CD4-positive, alpha-beta T cell treated with Interleukin-2 at 100 ng/mL for 4 hours (primary cell): ENCODE measurements around the gene TSEN2.
"Not testable (repeated sequence)": the region's sequence is repeated elsewhere in the genome, so short reads cannot be mapped to it uniquely, and the experiment has no call there.

Experiments
- DNase-seq: peaks from one replicate; pipeline ENCODE4 v3.0.0-alpha.2; 2020; ENCODE audit warnings: low spot score

TSEN2 gene

DNA sequence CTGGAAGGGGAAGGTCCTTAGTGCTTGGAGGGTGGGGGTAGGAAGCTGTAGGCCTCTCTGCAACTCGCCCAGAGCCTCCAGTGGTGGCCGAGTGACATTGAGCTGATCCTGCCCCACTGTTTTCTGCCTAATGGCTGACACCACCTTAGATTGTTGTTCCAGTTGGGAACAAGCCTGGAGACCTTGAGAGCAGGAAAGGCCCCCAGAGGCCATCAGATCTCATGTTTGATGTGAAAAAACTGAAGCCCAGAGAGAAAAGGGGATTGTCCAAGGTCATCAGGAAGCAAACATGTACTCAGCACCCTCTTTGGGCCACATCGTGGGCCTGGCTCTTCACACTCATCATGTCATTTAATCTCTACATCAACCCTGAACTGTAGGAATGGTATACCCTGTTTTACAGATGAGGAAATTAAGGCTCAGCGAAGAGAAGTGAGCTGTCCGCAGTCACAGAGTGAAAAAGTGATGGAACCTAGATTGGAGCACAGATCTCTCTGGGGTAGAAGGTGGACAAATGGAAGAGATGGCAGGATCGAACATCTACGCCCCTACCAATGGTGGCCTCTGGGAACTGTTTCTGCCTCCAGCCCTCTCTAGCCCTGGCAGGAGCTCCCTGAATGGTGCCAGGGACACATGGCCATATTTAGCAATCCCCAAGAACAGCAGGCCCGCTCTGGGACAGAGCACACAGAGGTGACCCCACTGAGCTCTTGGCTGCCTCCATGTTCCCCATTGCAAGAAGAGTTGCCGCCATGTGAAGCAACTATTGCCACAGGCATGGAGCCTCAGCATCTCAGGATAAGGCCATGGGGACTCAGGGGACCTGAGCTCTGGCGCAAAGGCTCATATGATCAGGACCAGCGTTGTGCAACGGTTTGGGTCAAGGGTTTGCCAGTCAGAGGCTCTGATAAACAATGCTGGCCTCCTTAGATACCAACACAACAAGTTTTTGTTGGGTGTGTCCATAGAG lies 31.6 kb upstream of the TSEN2 start:
- no peak for DNase-seq

DNA sequence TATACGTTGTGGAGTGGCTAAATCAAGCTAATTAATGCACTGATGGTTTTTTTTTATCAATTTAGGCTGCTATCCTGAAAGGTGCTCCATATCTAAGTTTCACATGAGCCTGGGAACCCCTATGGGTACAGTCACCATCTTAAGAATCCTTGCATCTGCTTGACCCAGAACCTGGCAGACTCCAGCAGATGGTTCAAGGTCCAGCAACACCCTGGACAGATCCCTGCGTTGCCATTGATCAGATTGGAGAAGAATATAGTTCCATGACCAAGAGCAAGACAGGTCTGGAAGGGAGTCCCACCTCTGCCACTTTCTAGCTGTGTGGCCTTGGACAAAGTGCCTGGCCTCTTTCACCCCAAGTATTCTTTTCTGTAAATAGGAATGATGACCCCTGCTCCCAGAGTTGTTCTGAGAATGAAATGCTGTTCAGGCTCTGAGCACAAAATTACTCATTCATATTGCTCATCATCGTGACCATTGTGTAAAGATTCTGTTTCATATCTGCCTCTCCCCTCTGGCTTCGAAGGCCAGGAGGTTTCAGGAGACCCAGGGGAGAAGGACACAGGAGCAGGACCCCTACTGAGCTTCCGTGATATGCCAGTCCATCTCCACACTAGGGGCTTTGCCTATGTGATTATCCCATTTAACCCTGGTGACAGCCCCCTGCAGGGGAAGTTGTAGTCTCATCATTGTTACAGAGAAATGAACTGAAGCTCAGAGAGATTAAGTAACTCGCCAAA lies 30.0 kb upstream of the TSEN2 start:
- no peak for DNase-seq

DNA sequence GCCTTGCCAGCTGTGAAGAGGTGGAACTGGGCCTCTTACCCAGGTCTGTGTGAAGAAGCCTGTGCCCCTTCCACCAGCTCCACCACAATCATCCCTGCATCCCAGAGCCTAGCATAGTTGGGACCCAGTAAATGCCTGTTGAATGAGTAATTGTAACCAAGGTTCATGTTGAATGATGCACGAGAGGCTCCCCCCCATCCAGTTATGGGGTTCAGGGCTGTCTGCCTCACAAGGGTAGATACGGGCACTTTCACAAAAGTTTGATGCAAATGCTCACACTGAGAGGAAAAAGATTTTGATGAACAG lies 29.5 kb upstream of the TSEN2 start:
- DNase-seq: no peak

DNA sequence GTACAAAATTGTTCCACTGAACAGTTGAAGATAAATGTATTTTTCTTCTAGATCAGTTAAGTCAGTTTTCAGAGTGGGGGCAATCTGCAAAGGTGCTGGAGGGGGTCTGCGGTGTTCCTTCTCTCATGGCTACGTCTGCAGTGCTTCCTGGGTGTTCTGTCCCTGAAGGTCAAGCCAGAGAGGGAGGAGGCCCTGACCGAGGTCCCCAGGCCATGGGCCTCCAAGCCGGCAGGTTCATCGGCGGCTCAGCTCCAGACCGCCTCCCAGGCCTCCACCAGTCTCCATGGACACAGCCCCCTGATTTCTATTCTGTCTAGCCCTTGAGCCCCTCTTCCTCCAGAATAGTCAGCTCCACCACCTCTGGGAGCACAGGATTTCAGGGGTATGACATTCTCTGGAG lies 28.5 kb upstream of the TSEN2 start:
- DNase-seq: no peak

DNA sequence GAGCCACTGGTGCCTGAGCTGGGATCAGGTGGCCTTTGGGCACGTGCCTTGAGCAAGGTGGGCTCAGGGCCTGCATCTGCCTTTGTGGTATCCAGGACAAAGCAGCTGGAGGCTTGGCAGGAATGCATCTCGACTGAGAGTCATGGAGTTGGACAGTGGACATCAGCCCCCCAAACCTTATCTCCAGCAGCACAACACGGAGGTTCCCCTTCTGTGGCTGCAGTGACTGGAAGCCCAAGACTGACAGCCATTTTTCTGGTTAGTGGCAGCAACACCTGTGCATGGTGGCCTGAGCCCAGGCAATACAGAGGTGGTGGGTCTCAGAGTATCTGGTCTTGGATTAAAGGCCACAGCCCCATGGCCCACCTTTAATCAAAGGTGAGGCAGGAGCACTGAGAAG lies 27.8 kb upstream of the TSEN2 start:
- DNase-seq: no peak

DNA sequence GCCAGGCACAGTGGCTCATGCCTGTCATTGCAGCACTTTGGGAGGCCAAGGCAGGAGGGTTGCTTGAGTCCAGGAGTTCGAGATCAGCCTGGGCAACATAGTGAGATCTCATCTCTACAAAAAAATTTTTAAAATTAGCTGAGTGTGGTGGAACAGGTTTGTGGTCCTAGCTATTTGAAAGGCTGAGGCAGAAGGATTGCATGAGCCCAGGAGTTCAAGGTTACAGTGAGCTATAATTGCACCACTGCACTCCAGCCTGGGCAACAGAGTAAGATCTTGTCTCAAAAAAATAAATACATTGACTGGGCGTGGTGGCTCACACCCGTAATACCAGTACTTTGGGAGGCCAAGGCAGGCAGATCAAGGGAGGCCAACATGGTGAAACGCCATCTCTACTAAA lies 26.9 kb upstream of the TSEN2 start:
- not testable (repeated sequence) for DNase-seq

DNA sequence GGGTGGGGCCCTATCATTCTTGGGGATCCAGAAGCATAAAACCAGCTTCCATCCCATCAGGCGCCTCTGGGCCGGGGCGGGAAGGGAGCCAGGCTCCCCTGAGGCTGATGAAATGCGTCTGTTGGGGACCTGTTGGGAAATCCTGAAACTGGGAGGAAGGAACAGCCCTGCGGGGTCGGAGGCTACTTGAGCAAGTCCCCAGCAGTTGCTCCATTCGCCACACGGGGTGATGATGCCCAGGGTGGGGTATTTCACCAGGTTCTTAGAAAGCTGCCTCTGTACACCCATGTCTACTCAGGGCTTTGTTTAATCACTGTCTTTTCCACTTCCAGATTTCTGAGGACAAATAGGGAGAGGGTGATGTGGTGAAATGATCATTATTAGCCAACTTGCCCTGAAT lies 25.4 kb upstream of the TSEN2 start:
- no peak for DNase-seq

DNA sequence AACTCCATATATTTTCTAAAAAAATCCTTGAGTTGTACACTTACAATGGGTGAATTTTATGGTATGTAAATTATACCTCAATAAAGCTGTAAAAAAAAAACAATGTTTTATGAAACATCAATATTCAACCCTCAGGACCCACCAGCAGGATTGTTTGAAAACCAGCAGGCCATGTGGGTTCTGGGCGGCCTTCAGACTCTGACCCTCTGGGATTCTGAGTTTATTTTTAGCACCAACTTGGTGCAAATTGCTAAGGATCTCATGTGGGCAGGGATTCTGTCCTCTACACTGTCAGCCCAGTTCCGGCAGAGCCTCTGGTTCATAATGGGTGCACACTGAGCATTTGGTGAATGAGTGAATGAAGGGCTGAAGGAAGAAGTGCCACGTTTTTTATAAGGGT lies 24.2 kb upstream of the TSEN2 start:
- no peak for DNase-seq

DNA sequence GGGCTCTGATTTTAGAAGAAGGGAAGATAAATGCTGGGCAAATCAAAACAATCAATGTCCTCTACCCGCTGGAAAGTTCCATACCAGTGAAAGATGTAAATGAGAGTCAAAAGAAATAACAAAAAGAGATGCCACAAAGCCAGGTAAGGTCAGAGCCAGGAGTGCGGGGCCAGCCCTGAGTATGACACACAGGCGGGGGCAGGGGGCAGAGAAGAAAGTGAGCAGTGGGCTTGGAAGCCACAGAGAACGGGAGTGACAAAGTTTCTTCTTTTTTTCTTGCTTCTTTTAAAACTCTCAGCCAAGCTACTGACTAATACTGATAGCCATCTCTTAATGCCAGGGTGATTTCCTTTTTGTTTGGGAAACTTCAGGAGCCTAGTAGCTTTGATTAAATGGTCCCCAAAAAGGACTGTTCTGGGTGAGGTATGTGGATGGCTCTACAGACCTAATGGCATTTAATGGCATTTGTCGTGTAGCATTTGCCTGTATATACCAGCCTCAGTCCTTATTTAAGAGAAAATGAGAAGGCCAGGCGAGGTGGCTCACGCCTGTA lies 23.1 kb upstream of the TSEN2 start:
- no peak for DNase-seq

DNA sequence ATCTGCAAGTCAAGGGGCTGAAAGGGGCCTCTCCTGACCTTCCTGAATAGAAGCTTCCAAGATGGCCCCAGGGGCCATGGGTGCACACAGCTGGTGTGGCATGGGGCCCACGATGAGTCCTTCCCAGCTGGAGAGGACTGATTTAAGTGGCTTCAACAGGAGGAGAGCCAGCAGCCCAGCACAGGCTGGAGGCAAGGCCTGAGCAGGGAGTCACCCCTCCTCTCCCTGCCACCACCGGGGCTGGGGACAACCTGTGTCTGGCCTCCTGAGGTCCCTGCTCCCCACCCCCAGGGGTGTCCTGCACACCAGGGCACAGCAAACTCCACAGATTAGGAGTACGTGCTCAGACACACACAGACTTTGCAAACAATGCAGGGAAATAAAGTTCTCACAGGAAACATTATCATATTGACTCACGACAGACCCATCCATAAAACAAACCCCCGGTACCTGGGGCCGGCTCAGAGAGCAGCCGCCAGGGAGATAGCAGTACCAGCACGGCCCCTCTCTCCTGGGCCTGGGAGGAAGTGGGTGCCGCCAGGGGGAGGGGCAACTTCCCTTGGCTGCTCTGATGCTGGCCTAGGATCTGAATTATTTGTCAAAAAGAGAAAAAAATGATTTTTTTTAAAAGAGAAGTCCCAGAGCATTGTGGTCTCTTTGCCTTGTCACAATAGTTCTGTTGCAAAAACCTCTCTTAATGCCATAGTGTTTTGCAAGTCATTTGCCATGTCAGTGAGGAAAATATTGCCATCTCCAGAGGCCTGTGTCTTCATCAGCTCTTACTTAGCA lies 21.9 kb upstream of the TSEN2 start:
- no peak for DNase-seq

DNA sequence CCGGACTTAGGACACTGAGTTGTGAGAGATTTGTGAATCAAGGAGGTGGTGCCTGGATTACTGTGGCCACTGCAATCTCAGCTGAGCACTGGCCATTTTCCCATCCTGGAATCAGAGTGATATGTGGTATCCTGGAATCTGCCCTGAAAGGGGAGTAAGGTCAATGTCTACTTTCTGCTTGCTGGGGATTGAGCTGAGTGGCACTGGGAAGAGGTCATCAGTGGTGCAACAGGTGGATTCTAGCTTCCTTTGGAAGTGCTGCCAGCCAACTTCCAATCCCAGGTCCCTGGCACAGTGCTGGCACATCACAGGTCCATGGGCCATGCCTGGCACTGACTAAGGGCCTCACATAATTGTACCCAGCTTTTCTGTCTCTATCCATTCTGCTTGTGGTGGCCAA lies 20.6 kb upstream of the TSEN2 start:
- no peak for DNase-seq

DNA sequence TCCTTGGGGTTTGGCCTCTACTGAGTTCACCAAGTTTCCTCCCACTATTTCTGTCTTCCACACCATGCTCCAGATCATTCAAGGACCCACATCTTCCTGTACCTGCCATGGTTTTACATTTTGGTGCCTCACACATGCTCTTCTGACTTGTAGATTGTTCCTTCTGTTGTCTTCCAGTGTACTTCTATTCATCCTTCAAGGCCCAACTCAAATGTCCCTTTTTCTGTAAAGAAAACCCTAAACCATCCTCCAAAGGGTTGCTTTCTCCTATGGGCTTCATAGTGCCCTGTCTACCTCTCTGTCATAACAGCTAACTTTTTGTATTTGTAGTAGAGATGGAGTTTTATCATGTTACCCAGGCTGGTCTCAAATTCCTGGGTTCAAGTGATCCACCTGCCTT lies 20.1 kb upstream of the TSEN2 start:
- DNase-seq: no peak

DNA sequence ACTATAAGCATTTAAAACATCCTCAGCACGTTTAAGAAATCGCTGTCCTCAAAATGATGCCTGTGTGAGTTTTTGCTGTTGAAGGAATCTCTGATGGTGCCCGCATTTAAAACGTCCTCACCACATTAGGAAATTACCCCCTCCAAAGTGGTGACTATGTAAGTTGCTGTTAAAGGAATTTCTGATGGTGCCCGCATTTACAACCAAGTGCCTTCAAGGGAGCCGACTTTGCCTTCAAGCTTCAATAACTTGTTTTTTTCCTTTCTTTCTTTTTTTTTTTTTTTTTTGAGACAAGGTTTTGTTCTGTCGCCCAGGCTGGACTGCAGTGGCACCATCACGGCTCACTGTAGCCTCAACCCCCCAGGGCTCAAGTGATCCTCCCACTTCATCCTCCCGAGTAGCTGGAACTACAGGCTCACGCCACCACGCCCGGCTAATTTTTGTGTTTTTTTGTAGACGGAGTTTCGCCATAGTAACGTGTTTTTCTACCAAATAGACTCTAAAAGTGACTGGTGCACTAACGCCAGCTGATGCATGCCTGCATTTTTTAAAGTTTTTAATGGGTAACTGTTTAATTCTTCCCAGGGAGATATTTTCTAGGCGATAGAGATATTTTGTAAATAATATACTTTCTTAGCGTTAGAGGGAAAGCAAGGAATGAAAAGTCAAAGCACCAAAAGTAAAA lies 19.0 kb upstream of the TSEN2 start:
- no peak for DNase-seq

DNA sequence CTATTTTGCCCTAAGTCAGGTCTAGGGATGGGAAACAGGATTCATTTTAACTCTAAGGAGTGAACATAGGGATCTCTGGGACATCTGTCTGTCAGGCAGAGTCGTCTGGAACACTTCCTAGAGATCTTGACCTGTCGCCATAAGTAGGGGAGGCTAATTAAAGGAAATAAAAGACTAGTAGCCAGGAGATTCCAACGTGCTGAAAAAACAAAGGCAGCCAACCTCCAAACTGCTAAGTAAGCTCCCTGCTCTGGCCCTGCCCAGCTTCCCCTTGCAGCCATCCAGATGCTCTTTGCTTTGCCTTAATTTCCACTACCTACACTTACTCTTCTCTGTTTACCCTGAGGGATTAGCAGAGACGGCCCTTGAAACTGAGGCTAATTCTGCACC lies 18.4 kb upstream of the TSEN2 start:
- DNase-seq: no peak

DNA sequence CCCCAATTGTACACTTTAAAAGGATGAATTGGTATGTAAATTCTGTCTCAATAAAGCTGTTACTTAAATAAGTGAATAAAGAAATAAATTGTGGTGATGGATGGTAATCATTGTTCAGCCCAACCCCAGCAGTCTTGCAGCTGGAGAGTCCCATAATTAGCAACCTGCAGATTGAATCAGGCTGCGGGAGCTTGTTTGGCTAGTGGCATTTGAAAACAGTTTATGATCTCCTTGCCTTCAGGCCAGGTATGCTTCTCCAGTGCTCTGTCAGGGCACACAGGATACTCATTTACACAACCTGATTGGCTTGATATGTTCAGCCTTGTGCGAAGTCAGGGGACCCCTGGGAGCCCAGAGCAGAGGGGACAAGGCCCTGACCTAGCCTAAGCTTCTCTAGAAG lies 16.5 kb upstream of the TSEN2 start:
- DNase-seq: no peak

DNA sequence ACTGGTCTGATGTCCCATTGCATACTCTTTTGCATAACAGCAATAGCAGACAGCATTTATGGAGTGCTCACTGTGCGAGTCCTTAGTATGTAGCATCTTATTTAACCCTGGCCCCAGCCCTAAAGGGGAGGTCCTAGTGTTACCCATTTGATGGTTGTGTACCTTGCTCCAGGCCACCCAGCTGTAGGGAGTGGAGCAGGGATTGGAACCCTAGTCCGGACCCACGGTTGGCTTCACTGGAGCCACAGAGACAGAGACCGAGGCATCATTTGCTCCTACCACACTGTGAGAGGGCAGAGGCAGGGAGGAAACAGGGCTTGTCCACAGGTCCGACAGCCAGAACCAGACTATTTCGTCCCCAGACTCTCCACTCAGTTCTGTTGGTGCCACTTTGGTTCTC lies 16.0 kb upstream of the TSEN2 start:
- no peak for DNase-seq

DNA sequence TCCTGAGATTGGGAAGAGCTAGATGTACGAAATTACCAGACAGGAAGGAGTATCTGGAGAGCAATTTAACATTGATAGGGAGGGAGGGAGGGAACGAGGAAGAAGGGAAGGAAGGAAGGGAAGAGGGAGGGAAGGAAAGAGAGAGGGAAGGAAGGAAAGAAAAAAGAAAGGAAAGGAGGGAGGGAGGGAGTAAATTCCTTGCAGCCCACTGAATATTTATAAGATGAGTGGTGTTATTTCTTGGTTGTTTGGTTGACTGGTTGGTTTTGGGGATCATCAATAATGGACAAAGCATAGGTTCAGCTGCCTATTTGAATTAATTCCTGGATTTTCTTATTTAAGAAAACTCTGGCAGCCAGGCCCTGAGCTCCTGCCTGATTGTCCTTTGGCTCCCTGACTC lies 15.5 kb upstream of the TSEN2 start:
- no peak for DNase-seq

DNA sequence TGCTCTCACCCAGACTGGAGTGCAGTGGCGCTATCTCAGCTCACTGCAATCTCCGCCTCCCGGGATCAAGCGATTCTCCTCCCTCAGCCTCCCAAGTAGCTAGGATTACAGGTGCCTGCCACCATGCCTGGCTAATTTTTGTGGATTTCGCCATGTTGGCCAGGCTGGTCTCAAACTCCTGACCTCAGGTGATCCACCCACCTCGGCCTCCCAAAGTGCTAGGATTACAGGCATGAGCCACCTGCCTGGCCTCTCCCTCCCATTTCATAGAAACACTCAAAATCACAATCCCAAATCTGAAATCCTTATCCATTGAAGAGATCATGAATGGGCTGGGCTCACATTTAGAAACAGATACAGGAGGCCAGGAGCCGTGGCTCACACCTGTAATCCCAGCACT lies 15.1 kb upstream of the TSEN2 start:
- not testable (repeated sequence) for DNase-seq

DNA sequence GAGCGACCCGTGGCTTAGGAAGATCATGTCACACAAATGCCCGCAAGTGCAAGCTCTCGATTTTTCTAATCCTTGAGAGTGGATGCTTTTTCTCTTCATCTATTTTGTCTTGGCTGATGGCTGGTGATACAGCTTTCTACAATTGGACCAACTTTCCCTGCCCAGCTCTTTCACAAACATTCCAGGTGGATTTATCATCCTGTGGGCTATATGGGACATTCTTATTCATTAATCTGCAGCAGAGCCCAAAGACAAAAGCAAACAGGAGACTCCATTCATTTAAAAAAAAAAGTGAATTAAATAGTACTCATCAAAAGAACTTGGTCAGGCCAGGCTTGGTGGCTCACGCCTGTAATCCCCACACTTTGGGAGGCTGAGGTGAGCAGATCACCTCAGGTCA lies 14.2 kb upstream of the TSEN2 start:
- DNase-seq: no peak

DNA sequence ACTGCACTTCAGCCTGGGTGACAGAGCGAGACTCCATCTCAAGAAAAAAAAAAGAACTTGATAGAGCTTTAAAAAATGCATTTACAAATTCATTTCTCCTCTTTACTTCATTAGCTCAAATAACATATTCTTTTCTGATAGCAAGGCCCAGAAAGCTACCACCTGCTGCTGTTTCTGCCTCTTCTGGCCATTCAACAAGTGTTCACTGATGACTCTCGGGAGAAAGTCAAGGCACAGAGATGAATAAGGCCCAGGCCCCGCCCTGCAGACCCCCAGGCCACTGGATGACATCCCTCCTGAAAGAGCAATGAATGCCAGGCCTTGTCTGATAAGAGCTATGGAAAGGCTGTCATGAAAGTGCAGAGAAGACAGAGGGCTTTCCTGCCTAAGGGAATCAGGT lies 13.6 kb upstream of the TSEN2 start:
- no peak for DNase-seq

DNA sequence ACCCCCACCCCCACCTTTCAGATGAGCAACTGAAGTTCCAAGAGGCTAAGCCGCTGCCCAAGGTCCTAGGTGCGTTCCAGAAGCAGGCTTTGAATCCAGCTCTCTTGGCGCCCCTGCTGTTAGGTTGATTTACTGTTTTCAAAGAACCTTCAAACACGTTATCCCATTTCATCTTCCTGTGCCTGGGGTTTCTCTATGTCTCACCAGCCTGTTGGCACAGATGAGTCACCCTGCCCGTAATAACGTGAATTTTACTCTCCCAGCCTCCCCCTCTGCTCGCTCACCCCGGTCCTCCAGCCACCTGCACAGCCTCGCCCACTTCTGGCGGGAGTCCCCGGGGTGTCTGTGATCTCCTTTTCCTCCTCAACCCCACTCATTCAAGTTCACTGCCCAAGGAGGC lies 13.0 kb upstream of the TSEN2 start:
- peak; percentile 35 for DNase-seq

DNA sequence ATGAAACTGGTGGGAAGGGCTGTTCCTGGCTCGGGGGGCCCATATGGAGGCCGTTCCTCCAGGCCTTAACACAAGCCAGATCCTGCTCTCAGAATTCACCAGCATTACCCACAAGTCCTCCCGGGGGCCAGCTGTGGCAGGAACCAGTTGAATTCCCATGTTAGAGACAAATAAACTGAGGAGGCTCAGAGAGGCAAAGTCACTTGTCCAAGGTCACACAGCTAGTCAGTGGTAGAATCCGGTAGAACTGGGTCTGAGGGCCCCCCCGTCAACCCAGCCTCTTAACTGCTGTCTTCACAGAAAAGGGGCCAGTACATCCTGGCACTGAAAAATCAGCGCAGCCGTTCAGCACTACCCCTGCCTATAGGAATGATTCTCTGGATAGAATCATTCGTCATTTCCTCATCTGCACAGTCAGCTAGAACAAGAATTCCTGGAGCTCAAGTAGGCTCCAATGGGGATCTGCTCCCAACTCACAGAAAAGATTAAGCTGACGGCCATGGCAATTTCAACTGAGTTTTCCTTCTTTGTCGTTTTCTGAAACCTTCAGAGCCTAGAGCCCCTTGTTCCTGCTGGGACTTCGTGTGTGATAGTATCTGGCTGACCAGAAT lies 12.2 kb upstream of the TSEN2 start:
- no peak for DNase-seq
